GM20431 (cell line): ENCODE measurements around the gene AAK1.

Experiments
- in situ Hi-C: fragments of 300-500 bp; cut with MseI, MboI; formaldehyde crosslinking; loops from one replicate; pipeline ENCODE4 v1.15.0; 2020; ENCODE audit warnings: low sequenced_read_pairs; ENCODE audit not compliant: unreplicated experiment

Gene AAK1

GRCh38 chr2:69554568-69554967 lies 89.0 kb downstream of the AAK1 start:
- in situ Hi-C loops, result loop anchor here (25.0 kb wide), 1 partner anchor 258 kb away; no protein-coding TSS in a partner anchor

- in situ Hi-C loops, result loop anchor here (25.0 kb wide), 1 partner anchor 258 kb away; no protein-coding TSS in a partner anchor
Measured at GRCh38 chr2:69553991-69554390, 89.5 kb downstream of the AAK1 start.

GRCh38 chr2:69550511-69550910 lies 93.0 kb downstream of the AAK1 start:
- in situ Hi-C loops, result loop anchor here (25.0 kb wide), 1 partner anchor 262 kb away; no protein-coding TSS in a partner anchor

GRCh38 chr2:69549421-69549820 lies 94.1 kb downstream of the AAK1 start:
- in situ Hi-C loops, result no loop called here

GRCh38 chr2:69547984-69548715 lies 95.4 kb downstream of the AAK1 start:
- in situ Hi-C loops, result no loop called here

- in situ Hi-C loops, result no loop called here
Measured at GRCh38 chr2:69546646-69547045, 96.9 kb downstream of the AAK1 start.

GRCh38 chr2:69545477-69545932 lies 98.0 kb downstream of the AAK1 start:
- in situ Hi-C loops, result no loop called here

- in situ Hi-C loops, result no loop called here
Measured at GRCh38 chr2:69544951-69545350, 98.6 kb downstream of the AAK1 start.

GRCh38 chr2:69539549-69539908 lies 104.0 kb downstream of the AAK1 start:
- in situ Hi-C loops, result no loop called here

- in situ Hi-C loops, result no loop called here
Measured at GRCh38 chr2:69538872-69539548, 104.5 kb downstream of the AAK1 start.

GRCh38 chr2:69538249-69538648 lies 105.3 kb downstream of the AAK1 start:
- in situ Hi-C loops, result no loop called here

- in situ Hi-C loops, result no loop called here
Measured at GRCh38 chr2:69535817-69536241, 107.7 kb downstream of the AAK1 start.

GRCh38 chr2:69531186-69531585 lies 112.4 kb downstream of the AAK1 start:
- in situ Hi-C loops, result no loop called here

- in situ Hi-C loops, result no loop called here
Measured at GRCh38 chr2:69529480-69529879, 114.1 kb downstream of the AAK1 start.

- in situ Hi-C loops, result no loop called here
Measured at GRCh38 chr2:69525261-69525660, 118.3 kb downstream of the AAK1 start.

GRCh38 chr2:69524799-69525198 lies 118.7 kb downstream of the AAK1 start:
- in situ Hi-C loops, result no loop called here

- in situ Hi-C loops, result no loop called here
Measured at GRCh38 chr2:69521747-69522146, 121.8 kb downstream of the AAK1 start.

GRCh38 chr2:69518841-69519240 lies 124.7 kb downstream of the AAK1 start:
- in situ Hi-C loops, result no loop called here

GRCh38 chr2:69517410-69517809 lies 126.1 kb downstream of the AAK1 start:
- in situ Hi-C loops, result no loop called here

- in situ Hi-C loops, result no loop called here
Measured at GRCh38 chr2:69514819-69515218, 128.7 kb downstream of the AAK1 start.

- in situ Hi-C loops, result no loop called here
Measured at GRCh38 chr2:69514406-69514805, 129.1 kb downstream of the AAK1 start.
